SW 1271 (cell line): ENCODE measurements around the gene ZNF554.
"Not testable (repeated sequence)": the region's sequence is repeated elsewhere in the genome, so short reads cannot be mapped to it uniquely, and the experiment has no call there.

Experiments used
- DNase-seq, 2 experiments: peaks; one replicate each; lab custom pipeline; 2025; lab: John Stamatoyannopoulos, UW

ZNF554 gene

GRCh38 chr19:2790557-2791271, 29.0 kb upstream of the ZNF554 start:
- no peak for DNase-seq

- DNase-seq = no peak
Observed at GRCh38 chr19:2791440-2791839, 28.2 kb upstream of the ZNF554 start.

GRCh38 chr19:2791876-2792275, 27.8 kb upstream of the ZNF554 start:
- DNase-seq = no peak

GRCh38 chr19:2792666-2793065, 27.0 kb upstream of the ZNF554 start:
- not testable (repeated sequence) for DNase-seq

GRCh38 chr19:2793126-2793525, 26.5 kb upstream of the ZNF554 start:
- DNase-seq = no peak

- no peak for DNase-seq
Observed at GRCh38 chr19:2793577-2793976, 26.1 kb upstream of the ZNF554 start.

GRCh38 chr19:2795827-2796658, 23.6 kb upstream of the ZNF554 start:
- no peak for DNase-seq

GRCh38 chr19:2796659-2797266, 22.9 kb upstream of the ZNF554 start:
- DNase-seq = no peak

GRCh38 chr19:2797280-2797679, 22.4 kb upstream of the ZNF554 start:
- DNase-seq = no peak

- no peak for DNase-seq
Observed at GRCh38 chr19:2798158-2798685, 21.4 kb upstream of the ZNF554 start.

GRCh38 chr19:2798733-2799132, 20.9 kb upstream of the ZNF554 start:
- DNase-seq = no peak

- no peak for DNase-seq
Observed at GRCh38 chr19:2799273-2800020, 20.2 kb upstream of the ZNF554 start.

- DNase-seq = no peak
Observed at GRCh38 chr19:2800506-2800905, 19.2 kb upstream of the ZNF554 start.

- no peak for DNase-seq
Observed at GRCh38 chr19:2802826-2803225, 16.8 kb upstream of the ZNF554 start.

- DNase-seq = no peak
Observed at GRCh38 chr19:2803486-2804155, 16.0 kb upstream of the ZNF554 start.

GRCh38 chr19:2804156-2805004, 15.3 kb upstream of the ZNF554 start:
- DNase-seq = no peak

- DNase-seq = no peak
Observed at GRCh38 chr19:2805261-2805900, 14.3 kb upstream of the ZNF554 start.

- no peak for DNase-seq
Observed at GRCh38 chr19:2805991-2806649, 13.5 kb upstream of the ZNF554 start.

GRCh38 chr19:2806736-2807378, 12.8 kb upstream of the ZNF554 start:
- no peak for DNase-seq
